ENCODE results near the gene HIPK2. TPM values are rescaled to one million over a fixed set of nuclear protein-coding genes. Genes with fewer than 3 reads are reported as not detected.

The HIPK2 gene
- total RNA-seq, 1 donor from 2014 or later: 89.1 TPM

GRCh38 chr7:139769761-139770160, 8.0 kb downstream of the HIPK2 start:
- peaks cover 21% of the 10 kb centered on the region for H3K36me3 Mint-ChIP-seq
- no peaks in the 10 kb centered on the region for H3K9me3 Mint-ChIP-seq
- H3K27ac Mint-ChIP-seq: peak overlapping the region; percentile 16
- H3K4me3 Mint-ChIP-seq: peak overlapping the region; percentile 10
- DNase-seq (ENCODE audit: extremely low spot score, unreplicated experiment): no peak
- H3K27me3 Mint-ChIP-seq: no peaks in the 10 kb centered on the region
- H3K4me1 Mint-ChIP-seq (ENCODE audit: unreplicated experiment): peaks cover 68% of the 10 kb centered on the region
- no peak for TF ChIP-seq CTCF (conservative IDR thresholded peaks at IDR 0.05)

- H3K27ac Mint-ChIP-seq: peak overlapping the region; percentile 16
- H3K9me3 Mint-ChIP-seq: no peaks in the 10 kb centered on the region
- DNase-seq (ENCODE audit: extremely low spot score, unreplicated experiment): no peak
- TF ChIP-seq CTCF (conservative IDR thresholded peaks at IDR 0.05): no peak
- H3K27me3 Mint-ChIP-seq: no peaks in the 10 kb centered on the region
- H3K36me3 Mint-ChIP-seq: peaks cover 26% of the 10 kb centered on the region
- peaks cover 61% of the 10 kb centered on the region for H3K4me1 Mint-ChIP-seq (ENCODE audit: unreplicated experiment)
- no peak overlapping the region for H3K4me3 Mint-ChIP-seq
These were observed 8.7 kb downstream of the HIPK2 start for GRCh38 chr7:139769066-139769465.

- Mint-ChIP-seq H3K4me1 (ENCODE audit: unreplicated experiment) (peaks cover 54% of the 10 kb centered on the region), H3K4me3 (no peak overlapping the region), H3K27ac (peak overlapping the region; percentile 16), H3K27me3 (no peaks in the 10 kb centered on the region), H3K9me3 (no peaks in the 10 kb centered on the region), H3K36me3 (peaks cover 27% of the 10 kb centered on the region)
- no peak for DNase-seq (ENCODE audit: extremely low spot score, unreplicated experiment)
- TF ChIP-seq CTCF (conservative IDR thresholded peaks at IDR 0.05): no peak
These were observed 9.5 kb downstream of the HIPK2 start for GRCh38 chr7:139768249-139768824.

- H3K27ac Mint-ChIP-seq: peak overlapping the region; percentile 12
- H3K27me3 Mint-ChIP-seq: no peaks in the 10 kb centered on the region
- DNase-seq (ENCODE audit: extremely low spot score, unreplicated experiment): no peak
- H3K4me1 Mint-ChIP-seq (ENCODE audit: unreplicated experiment): peaks cover 54% of the 10 kb centered on the region
- H3K36me3 Mint-ChIP-seq: peaks cover 28% of the 10 kb centered on the region
- TF ChIP-seq CTCF (conservative IDR thresholded peaks at IDR 0.05): no peak
- peak overlapping the region; percentile 46 for H3K4me3 Mint-ChIP-seq
- H3K9me3 Mint-ChIP-seq: no peaks in the 10 kb centered on the region
These were observed 10.2 kb downstream of the HIPK2 start for GRCh38 chr7:139767561-139767982.

GRCh38 chr7:139765143-139765542, 12.7 kb downstream of the HIPK2 start:
- H3K9me3 Mint-ChIP-seq: no peaks in the 10 kb centered on the region
- no peak overlapping the region for H3K27ac Mint-ChIP-seq
- no peaks in the 10 kb centered on the region for H3K27me3 Mint-ChIP-seq
- no peak for TF ChIP-seq CTCF (conservative IDR thresholded peaks at IDR 0.05)
- H3K4me1 Mint-ChIP-seq (ENCODE audit: unreplicated experiment): peaks cover 49% of the 10 kb centered on the region
- H3K36me3 Mint-ChIP-seq: peaks cover 38% of the 10 kb centered on the region
- no peak for DNase-seq (ENCODE audit: extremely low spot score, unreplicated experiment)
- no peak overlapping the region for H3K4me3 Mint-ChIP-seq
